Panc1 (cell line): ENCODE results near the gene CEP57.

Source experiments
- CTCF ChIP-seq: fragments of 450-650 bp; IDR thresholded peaks from 2 replicates; pipeline ENCODE4 v1.5.1; 2017; ENCODE audit warnings: mild to moderate bottlenecking
- POLR2AphosphoS5 ChIP-seq: IDR thresholded peaks from 2 replicates; pipeline ENCODE4 v1.6.1; 2012; ENCODE audit warnings: mild to moderate bottlenecking, low read depth, low read length, moderate library complexity
- SIN3A ChIP-seq: IDR thresholded peaks from 2 replicates; pipeline ENCODE4 v1.6.1; 2012; ENCODE audit warnings: low read depth, mild to moderate bottlenecking, low read length, moderate library complexity, borderline replicate concordance; ENCODE audit not compliant: insufficient read depth
- TF ChIP-seq, protein P1 (sequence below), 2 experiments: IDR thresholded peaks; 2 replicates each; pipeline ENCODE4 v1.6.1; 2011 to 2012; ENCODE audit warnings: low read depth in 2 of 2, control low read depth in 1 of 2, low read length in 1 of 2, mild to moderate bottlenecking in 1 of 2, moderate library complexity in 1 of 2; ENCODE audit not compliant: insufficient read depth in 1 of 2

- TF ChIP-seq POLR2AphosphoS5: no peak
- no peak for TF ChIP-seq CTCF
- TF ChIP-seq SIN3A: no peak
- TF ChIP-seq, protein P1, sequence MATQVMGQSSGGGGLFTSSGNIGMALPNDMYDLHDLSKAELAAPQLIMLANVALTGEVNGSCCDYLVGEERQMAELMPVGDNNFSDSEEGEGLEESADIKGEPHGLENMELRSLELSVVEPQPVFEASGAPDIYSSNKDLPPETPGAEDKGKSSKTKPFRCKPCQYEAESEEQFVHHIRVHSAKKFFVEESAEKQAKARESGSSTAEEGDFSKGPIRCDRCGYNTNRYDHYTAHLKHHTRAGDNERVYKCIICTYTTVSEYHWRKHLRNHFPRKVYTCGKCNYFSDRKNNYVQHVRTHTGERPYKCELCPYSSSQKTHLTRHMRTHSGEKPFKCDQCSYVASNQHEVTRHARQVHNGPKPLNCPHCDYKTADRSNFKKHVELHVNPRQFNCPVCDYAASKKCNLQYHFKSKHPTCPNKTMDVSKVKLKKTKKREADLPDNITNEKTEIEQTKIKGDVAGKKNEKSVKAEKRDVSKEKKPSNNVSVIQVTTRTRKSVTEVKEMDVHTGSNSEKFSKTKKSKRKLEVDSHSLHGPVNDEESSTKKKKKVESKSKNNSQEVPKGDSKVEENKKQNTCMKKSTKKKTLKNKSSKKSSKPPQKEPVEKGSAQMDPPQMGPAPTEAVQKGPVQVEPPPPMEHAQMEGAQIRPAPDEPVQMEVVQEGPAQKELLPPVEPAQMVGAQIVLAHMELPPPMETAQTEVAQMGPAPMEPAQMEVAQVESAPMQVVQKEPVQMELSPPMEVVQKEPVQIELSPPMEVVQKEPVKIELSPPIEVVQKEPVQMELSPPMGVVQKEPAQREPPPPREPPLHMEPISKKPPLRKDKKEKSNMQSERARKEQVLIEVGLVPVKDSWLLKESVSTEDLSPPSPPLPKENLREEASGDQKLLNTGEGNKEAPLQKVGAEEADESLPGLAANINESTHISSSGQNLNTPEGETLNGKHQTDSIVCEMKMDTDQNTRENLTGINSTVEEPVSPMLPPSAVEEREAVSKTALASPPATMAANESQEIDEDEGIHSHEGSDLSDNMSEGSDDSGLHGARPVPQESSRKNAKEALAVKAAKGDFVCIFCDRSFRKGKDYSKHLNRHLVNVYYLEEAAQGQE (IDR thresholded peaks at IDR 0.05; ENCODE audit: insufficient read depth in 1 of 2, low read depth in 2 of 2, low read length in 1 of 2): no peak
Measured at GRCh38 chr11:95845167-95845566, 54.9 kb downstream of the CEP57 start.
